Measurements from ENCODE around the gene APBA2. TPM values are rescaled to one million over a fixed set of nuclear protein-coding genes. Genes with fewer than 3 reads are reported as not detected.

APBA2 gene
- polyA plus RNA-seq, 4 donors = 7.4 to 15.3 (median 11.3) TPM

- no peak for DNase-seq (ENCODE audit: low read depth in 4 of 4, low spot score in 3 of 4)
These were observed 7.2 kb downstream of the APBA2 start for GRCh38 chr15:28892789-28893610.

GRCh38 chr15:28894631-28895030 lies 8.9 kb downstream of the APBA2 start:
- DNase-seq (ENCODE audit: low read depth in 4 of 4, low spot score in 3 of 4) = no peak

- DNase-seq (ENCODE audit: low read depth in 4 of 4, low spot score in 3 of 4) = no peak
These were observed 9.4 kb downstream of the APBA2 start for GRCh38 chr15:28895146-28895545.

- DNase-seq (ENCODE audit: low read depth in 4 of 4, low spot score in 3 of 4) = no peak
These were observed 9.8 kb downstream of the APBA2 start for GRCh38 chr15:28895566-28895965.

- DNase-seq (ENCODE audit: low read depth in 4 of 4, low spot score in 3 of 4) = no peak
These were observed 11.2 kb downstream of the APBA2 start for GRCh38 chr15:28896951-28897350.

DNA sequence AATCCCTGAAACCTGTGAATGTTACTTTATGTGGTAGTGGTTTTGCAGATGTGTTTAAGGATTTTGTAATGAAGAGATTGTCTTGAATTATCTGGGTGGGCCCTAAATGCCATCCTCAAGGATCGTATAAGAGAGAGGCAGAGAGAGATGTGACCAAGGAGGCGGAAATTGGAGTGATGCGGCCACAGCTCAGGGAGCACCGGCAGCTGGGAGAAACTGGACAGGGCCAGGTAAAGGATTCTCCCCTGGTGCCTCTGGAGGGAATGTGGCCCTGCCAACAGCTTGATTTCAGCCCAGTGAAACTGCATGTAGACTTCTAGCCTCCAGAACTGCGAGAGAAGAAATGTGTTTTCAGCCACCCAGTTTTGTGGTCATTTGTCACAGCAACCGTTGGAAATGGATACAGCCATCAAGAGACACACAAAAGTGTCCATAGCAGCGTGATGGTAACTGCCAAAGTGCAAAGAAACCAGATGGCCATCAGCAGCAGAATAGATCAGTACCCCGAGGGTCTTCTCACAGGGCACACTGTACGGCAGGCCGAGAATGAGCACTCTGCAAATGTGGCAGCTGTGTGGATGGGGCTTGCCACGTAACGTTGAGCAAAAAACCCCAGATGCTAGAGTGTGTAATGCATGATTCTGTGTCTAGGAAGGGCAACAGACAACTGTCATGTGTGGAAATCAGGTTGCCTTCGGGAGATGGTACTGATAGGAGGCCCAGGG lies 12.2 kb downstream of the APBA2 start:
- DNase-seq (ENCODE audit: low read depth in 4 of 4, low spot score in 3 of 4) = no peak

GRCh38 chr15:28899061-28899738 lies 13.4 kb downstream of the APBA2 start:
- DNase-seq (ENCODE audit: low read depth in 4 of 4, low spot score in 3 of 4) = no peak

- no peak for DNase-seq (ENCODE audit: low read depth in 4 of 4, low spot score in 3 of 4)
These were observed 14.5 kb downstream of the APBA2 start for GRCh38 chr15:28900041-28900891.

DNA sequence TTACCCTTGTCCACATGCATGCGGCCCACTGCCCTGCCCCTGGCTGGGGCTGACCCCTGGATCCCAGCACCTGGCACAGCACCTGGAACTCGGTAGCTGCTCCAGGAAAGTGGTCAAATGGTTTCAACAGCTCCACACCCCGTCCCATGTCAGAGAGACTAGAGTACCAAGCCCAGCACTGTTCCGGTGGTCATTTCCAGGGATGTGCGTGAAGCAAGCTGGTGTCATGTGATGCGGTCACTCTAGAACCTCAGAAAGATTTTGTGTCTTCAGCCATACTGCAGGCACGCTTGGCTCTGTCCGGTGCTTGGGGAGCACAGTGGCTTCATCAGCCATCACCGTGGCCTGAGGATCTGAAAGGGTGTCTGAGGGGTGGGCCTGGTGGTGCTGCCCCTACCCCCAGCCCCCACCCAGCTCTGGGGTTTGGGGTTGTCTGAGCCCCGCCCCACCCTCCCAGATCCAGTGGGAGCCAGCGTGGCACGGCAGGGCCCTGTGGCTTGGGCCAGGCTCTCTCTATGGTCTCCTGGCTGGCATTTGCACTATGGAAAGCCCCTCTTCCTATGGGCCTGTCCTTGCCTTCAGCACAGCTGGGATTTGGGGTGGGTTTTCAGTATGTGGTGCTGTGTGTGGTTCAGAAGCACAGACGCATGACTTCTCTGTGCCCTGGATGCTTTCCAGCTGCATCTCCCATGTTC lies 15.3 kb downstream of the APBA2 start:
- no peak for DNase-seq (ENCODE audit: low read depth in 4 of 4, low spot score in 3 of 4)

DNA sequence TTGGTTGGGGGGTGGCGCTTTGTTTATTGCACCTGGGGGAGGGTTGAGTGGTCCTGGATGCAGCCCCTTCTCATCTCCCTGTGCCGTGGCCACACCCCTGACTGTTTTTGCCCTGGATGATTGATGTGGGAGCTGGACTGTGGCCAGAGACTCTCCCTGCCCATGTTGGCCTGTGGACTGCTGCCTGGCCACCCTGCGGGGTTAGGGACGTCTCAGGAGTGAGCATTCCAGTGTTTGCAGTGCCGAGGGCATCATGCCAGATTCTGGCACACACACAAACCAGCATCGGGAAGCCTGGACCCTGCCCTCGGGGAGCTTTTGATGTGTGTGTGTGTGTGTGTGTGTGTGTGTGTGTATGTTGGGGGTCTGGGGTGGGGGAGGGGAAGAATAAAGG lies 15.8 kb downstream of the APBA2 start:
- DNase-seq (ENCODE audit: low read depth in 4 of 4, low spot score in 3 of 4) = no peak

DNA sequence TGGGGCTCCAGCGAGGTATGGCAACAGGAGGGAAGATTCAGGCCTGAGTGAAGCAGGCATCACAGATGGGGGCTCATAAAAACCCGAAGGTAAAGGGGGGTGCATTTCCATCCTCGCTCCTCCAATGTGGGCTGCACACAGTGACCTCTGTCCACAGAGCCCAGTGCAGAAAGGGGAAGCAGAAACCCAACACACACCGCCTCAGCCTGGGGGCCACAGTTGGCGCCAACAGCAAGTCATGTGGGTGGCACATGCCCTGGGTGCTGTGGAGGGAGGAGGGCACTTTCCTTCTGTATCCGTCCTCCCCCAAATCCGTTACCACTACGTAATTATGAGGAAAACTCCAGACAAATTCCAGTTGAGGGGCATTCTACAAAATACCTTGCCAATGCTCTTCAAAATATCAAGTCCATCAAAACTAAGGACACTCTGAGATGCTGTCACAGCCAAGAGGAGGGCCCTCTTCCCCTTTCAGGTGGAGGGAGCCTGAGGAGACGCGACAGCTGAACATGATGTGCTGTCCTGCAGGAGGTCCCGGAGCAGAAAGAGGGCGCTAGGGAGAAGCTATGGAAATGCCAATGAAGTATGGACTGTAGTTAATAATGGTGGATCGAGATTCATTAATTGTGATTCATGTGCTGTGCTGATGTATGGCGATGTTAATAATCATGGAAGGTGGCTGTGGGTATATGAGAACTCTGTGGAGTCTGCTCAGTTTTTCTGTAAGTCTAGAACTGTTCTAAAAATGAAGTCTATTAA lies 16.4 kb downstream of the APBA2 start:
- no peak for DNase-seq (ENCODE audit: low read depth in 4 of 4, low spot score in 3 of 4)

GRCh38 chr15:28902856-28903255 lies 17.1 kb downstream of the APBA2 start:
- no peak for DNase-seq (ENCODE audit: low read depth in 4 of 4, low spot score in 3 of 4)

- no peak for DNase-seq (ENCODE audit: low read depth in 4 of 4, low spot score in 3 of 4)
These were observed 17.8 kb downstream of the APBA2 start for GRCh38 chr15:28903555-28903954.

DNA sequence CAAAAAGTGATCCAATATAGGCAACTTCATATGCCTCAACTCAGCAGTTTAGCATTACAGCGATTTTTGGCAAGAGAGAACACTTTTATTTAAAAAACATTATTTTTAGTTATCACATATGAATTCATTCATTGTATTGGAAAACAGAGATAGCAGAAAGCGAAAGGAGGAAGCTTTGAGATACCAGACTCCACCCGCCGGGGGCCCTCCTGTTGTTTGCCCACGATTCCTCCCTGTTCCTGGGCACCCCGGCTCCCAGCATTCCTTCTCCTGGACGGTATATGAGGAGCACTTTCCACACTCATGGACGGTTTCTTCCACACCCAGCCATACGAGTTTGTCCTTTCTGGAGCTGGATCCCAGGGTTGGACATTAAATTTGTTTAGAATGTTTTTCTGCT lies 18.2 kb downstream of the APBA2 start:
- DNase-seq (ENCODE audit: low read depth in 4 of 4, low spot score in 3 of 4) = no peak

DNA sequence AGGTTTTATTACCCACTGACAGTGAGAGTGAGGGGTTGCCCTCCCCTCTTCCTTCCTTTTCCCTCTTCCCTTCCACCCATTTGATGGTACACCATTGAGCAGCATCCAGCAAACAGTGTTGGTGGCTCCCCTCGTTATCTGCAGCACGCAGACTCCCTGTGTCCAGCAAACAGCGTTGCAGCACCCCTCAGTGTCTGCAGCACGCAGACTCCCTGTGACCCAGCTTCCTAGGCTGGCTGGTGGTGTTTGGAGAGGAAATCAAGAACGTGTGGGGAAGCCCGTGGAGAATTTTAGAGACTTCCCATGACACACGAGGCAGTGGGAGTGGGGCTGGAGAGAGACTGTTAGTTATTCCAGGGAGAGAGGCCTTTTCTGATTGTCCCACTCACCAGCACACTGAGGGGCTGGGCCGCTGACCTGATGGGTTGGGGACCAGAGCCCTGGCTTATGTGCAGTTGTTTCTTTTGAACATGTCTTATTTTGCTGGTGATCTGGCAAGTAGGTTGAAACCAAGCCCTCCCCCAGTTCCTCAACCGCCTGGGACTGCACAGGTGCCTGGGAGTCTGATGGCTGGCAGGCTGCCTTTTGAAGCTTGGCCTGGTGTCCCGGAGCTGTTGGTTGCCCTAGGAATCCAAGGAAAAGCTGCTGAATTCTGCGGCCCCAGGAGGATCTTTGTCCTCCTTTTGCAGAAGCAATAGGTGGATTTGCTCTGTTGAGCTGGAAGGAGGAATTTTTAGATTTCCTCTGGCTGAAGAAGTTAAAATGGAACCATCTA lies 19.0 kb downstream of the APBA2 start:
- no peak for DNase-seq (ENCODE audit: low read depth in 4 of 4, low spot score in 3 of 4)

DNA sequence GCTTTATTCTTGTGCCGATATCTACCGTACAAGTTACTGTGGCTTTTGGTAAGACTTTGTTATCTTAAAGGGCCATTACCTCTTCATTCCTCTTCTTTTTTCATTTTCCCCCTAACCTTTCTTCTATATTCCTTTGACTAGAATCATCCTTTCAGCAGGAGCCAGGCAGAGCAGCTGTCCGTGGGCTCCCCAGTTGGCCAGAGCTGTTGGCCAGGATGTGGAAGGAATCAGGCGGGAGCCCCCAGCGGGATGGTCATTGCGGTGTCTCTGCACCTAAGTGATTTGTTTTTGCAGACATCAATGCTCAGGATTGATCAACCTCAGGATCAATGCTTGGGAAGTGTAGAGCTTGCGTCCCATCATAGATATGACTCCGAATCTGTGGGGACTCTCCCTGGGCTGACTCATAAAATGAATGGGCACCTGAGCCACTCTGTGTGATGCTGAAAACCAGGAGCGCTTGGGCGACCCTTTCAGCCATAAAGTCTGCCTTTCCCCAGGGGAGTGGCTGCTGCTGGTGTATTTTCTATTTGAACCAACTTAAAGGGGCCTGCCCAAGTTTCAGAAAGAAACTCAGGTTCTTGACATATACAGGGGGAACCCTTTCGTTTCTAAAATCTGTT lies 21.7 kb downstream of the APBA2 start:
- no peak for DNase-seq (ENCODE audit: low read depth in 4 of 4, low spot score in 3 of 4)

GRCh38 chr15:28909958-28910500 lies 24.3 kb downstream of the APBA2 start:
- DNase-seq (ENCODE audit: low read depth in 4 of 4, low spot score in 3 of 4) = no peak

Data from left renal pelvis (tissue), 4 donors.